GM18858 (cell line): ENCODE results near the gene BPGM.
"Not testable (repeated sequence)": the region's sequence is repeated elsewhere in the genome, so short reads cannot be mapped to it uniquely, and the experiment has no call there.

Source experiments
- ATAC-seq: cut with Tn5 transposase; IDR thresholded peaks from one replicate; pipeline ENCODE4 v1.9.1; 2021; ENCODE audit not compliant: unreplicated experiment

BPGM gene

DNA sequence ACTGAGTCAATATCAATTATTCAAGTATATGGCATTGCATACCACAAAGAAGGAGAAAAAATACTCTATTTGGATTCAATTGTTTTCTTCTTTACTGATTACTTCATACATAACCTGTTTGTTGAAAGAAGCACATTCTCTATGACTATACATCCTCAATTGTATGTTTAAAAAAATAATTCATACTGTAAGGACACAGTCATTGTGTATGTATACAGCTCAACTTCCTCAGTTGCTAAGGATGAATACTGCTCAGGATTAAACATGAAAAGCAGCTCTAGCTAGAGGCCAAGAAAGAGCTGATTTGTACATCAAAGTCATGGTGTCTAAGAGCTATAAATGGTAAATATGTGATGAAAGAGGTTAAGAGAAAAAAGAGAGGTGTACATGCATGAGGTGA is 15.8 kb upstream of the BPGM start:
- no peak for ATAC-seq

DNA sequence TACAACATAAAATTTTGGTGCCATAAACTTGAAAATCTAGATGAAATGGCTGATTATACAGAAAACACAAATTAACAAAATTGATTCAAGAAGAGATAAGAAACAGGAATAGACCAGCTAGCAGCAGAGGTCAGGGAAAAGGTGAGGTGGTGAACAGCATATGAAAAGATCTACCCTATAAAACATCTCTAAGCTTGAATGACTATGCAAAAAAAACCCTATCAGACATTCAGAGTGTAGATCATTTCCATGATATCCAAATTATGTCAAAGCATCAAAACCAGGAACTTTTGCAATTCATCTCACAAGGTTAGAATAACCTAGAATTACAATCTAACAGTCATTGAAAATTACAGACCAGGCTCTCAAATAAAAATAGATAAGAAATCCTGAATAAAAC is 14.6 kb upstream of the BPGM start:
- no peak for ATAC-seq

DNA sequence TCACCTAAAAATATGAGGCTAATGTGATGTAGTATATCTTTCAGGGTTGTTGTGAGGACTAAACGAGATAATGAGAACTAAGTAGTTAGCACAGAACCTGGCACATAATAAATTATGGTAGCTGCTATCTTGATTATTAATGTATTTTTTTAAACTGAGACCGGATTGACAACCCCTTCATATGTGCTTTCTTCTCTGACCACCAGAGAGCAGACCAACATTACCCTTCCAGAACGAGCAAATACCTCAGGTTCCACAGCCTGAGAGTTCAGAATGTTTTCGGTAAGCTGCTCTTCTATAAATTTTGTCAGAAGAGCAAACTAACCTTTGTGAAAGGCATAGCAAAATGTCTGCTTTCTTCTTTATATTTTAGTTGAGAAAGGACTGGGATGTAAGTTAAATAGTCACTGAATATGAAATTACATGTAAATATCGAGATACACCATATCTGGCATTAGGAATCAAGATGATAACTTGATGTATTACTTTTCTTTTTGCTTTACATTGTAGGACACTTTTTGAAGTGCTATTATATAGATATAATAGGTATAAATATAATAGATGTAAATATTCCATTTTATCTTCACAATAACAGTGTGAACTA is 13.6 kb upstream of the BPGM start:
- no peak for ATAC-seq

DNA sequence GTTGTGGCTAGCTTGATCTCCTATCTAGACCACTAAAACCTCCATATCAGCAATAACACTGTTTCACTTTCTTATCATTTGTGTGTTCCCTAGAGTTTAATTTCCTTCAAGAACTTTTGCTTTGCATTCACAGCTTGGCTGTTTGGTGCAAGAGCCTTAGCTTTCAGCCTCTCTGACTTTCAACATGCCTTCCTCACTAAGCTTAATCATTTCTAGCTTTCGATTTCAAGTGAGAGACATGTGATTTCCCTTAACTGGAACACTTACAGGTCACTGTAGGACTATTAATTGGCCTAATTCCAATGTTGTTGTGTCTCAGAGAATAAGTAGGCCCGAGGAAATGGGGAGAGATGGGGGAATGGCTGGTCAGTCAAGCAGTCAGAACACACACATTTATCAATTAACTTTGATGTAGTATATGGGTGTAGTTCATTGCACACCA is 10.6 kb upstream of the BPGM start:
- ATAC-seq: peak; percentile 94

DNA sequence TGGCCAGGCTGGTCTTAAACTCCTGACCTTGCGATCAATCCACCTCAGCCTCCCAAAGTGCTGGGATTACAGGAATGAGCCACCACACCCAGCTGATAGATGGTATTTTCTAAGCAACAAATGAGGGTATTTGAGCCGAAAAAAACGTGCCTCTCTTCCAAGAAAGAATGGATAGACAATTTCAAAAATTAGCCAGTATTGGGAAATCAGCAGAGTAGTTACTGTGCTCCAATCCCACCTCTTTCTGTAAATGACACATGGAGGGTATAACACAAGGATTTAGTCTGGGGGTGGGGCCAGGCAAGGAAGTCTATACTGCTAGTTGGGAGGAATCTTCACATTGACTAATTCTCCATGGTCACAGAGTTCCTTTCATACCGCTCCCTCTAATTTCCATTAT is 9.2 kb upstream of the BPGM start:
- no peak for ATAC-seq

DNA sequence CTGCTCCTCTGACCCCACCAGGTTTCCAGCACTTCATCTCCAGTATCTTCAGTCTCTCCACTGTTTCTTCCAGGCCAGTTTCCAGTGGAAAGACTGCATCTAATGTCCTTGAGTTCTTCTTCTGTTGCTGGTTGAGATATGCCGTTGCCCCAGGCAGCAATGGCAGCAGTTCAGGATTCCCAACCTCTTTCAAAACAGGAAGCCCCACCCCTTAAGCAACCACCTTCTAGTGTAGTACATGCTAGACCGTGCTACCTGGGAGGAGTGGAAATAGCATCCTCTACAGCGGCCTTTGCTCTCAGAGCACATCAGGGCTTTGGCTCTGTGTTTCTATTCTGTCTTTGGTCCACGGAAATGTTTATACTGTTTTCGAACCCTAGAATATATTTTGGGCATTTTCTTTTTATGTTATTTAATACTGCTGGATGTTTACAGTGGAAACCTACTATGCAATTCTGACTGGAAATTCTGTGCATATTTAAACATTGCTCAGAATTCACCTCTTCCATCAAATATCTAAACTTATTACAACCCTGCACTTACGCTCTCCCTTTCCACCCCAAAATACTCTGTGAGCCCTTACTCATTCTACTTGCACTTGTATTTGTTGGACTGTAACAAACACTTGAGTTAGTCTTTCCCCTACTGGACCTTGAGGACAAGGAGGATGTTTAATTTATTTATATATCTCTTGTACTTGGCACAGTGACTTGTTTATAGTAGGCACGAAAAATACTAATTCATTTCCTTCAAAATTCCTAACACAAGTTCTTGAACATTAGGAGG is 8.5 kb upstream of the BPGM start:
- ATAC-seq: no peak

DNA sequence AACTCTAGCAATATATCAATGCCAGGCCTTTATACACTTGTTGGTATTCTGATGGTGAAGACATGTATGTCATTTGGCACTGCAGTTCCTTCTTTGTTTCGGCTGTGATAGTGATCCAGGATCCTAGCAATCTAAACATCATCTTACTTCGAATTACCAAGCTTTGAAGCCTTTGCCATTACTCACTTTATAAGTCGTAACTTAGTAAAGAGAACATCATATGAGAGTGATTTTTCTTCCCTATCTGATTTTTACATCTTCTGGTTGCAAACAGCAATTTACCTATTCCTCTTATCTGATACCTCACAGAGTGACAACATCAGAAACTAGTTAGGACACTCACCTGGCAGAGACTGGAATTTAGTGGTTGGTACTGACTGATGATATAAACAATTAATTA is 7.6 kb upstream of the BPGM start:
- ATAC-seq: no peak

- ATAC-seq: no peak
These were observed 6.9 kb upstream of the BPGM start for GRCh38 chr7:134639683-134640279.

GRCh38 chr7:134640842-134641715 is 5.6 kb upstream of the BPGM start:
- no peak for ATAC-seq

GRCh38 chr7:134641981-134642380 is 4.7 kb upstream of the BPGM start:
- not testable (repeated sequence) for ATAC-seq

- ATAC-seq: no peak
These were observed 3.5 kb upstream of the BPGM start for GRCh38 chr7:134643131-134643530.

- no peak for ATAC-seq
These were observed 1.2 kb upstream of the BPGM start for GRCh38 chr7:134645478-134645877.

DNA sequence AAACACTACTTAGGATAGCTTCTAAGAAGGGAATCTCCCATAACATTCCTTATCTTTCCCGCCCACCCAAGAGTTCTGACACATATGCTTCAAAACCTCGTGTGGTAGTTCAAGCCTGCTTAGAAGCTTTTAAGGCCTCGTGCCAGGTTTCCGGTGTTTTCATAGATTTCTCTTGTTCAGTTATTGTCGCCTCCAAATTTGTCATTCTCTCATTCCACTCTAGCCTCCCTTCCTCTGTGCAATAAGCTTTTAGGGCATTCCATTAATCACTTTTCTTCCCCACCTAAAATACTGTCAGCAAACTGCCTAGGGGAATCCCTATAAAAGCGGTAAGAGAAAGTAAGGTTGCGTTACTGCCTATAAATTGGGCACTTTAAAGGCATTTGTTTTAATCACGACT is 718 bp upstream of the BPGM start:
- ATAC-seq: no peak

DNA sequence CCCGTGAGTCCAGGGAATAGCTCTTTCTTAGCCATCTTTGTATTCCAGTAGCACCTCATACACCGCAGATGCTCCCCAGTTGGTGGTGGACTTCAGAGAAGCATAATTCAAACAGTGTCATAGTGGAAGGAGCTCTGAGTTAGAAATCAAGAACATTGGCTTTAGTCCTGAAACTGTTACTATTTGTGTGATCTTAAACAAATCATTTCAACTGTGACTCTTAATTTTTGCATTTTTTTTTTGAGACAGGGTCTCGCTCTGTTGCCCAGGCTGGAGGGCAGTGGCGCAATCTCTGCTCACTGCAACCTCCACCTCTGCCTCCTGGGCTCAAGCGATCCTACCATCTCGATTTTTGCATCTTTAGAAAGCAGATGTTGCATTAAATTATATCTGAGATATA is 1.8 kb downstream of the BPGM start:
- ATAC-seq: no peak

DNA sequence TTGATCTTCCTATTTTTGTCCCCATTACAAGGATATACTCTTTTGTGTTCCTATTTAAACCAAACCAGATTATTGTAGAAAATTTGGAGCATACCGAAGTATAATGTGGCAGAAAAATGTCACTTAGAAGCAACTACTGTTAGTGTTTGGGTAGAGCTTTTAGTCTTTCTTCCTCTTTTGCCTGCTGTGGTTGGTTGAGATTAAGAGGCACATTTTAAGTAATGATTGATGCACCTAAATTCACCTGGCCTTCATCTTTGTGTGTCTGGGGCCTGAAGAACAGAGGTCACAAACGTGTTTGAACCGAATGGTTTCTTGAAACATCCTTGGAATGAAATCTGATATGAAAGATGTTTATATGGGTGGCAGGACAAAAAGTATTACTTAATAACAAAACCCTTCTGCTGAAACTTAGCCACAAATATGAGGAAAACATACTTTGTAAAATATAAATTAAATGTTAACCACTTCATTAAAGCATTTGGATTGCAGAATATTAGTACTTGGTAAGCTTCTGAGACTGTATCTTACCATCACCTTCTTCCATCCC is 2.6 kb downstream of the BPGM start:
- no peak for ATAC-seq

GRCh38 chr7:134651991-134652390 is 5.3 kb downstream of the BPGM start:
- no peak for ATAC-seq

DNA sequence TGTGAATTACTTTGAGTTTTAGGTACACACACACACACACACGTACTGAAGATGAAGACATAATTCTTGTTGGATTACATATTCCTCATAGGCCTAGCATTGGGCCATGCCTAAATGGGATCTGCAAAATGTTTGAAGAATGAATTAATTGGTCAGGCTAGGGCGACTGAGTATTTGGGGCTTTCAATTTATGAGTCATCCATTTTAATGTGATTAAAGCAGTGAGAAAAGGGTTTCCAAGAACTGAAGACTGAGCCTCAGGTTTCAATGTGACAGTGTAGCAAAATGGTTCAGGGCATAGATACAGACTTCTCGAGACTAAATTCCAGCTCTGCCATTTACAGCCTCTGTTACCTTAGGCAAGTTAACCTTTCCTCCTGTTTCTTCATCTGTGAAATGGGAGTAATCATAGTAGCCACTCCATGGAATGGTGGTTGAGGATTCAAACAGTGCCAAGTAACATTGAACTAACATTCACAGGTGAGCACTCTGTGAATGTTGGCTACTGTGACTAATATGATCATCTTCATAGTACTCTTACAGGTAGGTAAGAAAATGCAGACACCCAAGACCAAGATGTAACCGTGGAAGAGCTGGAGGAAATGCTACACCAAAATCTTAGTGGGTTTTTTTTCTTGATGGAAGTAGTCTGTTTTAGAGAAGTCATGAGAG is 7.6 kb downstream of the BPGM start:
- ATAC-seq: peak; percentile 38

DNA sequence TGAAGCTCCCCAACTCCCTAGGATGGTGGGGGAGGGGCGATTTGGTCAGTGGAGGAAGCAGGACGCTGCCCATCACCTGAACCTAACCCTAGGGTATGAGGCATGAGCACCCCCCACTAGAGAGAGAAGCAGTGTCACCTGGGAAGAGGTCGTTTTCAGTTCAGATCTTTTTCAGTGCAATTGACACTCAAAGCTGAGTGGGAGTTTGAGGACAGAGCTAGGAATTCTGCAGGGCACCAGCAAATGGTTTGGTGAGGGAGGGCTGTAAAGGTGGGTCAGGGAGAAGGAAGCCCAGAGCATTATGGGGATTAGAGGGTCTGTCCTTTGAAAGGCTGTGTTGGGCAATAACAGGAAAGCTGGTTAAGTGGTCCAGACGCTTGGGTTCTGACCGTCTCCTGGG is 10.9 kb downstream of the BPGM start:
- no peak for ATAC-seq

- ATAC-seq: no peak
These were observed 13.7 kb downstream of the BPGM start for GRCh38 chr7:134660242-134660785.

DNA sequence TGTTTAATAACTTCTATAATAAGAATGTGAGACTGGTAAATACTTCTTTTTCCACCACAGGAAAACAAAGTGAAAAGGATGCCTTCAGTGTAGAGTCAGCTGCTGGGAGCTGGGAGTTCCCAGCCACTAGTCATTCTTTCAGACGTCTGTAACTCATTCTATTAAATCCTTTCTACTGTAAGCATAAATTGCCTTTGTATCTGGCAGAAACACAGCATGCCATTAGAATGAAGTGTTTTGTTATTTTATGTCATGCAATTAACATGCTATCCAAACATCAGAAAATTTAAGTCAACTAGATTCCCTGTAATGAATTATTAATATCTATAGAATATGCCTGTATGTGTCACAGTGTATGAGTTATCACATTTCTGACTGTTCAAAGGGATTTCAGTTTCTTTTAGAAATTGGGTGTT is 14.3 kb downstream of the BPGM start:
- ATAC-seq: no peak
